Measurements from ENCODE around the gene CCR7. TPM values are rescaled to one million over a fixed set of nuclear protein-coding genes. Genes with fewer than 3 reads are reported as not detected.

The CCR7 gene, protein sequence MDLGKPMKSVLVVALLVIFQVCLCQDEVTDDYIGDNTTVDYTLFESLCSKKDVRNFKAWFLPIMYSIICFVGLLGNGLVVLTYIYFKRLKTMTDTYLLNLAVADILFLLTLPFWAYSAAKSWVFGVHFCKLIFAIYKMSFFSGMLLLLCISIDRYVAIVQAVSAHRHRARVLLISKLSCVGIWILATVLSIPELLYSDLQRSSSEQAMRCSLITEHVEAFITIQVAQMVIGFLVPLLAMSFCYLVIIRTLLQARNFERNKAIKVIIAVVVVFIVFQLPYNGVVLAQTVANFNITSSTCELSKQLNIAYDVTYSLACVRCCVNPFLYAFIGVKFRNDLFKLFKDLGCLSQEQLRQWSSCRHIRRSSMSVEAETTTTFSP
- total RNA-seq: 100 to 1,000 TPM; 287 to 301 TPM

DNA sequence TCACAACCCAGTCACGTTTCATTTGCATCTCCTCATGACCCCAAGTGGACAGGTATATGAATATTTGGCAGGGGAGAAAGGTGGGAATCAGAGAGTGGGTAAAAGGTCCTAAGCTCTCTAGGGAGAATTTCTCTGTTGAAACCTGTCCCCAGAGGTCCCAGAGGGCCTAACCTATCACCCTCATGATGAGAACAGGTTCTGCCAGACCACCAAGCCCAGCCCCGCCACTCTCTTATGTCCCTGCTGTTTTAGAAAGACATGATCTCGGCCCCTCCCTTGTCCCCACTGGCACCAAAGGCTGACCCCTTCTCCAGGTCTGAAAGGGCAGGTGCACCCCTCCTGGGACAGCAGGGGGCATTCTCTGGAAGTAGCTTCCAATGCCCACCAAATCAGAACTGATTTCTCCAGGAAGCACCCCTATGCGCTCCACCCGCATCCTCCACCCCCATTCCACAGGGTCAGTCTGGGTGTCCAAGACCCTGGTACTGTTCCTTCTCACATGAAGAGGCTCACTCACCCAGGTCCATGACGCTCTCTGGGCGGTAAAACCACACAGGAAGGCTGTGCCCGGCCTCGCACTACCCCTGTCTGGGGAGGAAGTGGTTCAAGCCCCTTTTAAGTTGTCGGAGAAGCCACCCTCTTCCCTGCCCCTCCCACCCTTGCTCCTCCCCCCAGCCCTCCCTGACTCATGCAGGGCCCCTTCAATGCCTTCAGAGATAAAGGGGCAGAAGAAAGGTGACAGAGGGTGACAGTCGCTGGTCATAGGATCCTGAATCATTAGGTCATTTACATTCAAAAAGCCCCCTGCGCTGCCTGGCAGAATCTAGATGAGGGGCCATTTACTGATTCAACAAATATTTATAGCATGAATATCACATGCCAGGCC, at the start of gene CCR7:
Gene CCR7, minus strand, starts transcription at position 590 of the 886 bp plus-strand sequence. Its CDS starts 63 bp downstream, at position 527.
- peak; percentile 82 to 90 for DNase-seq (ENCODE audit: low spot score in 2 of 2)
- Mint-ChIP-seq H3K36me3 (peaks cover 58 to 80% of the 10 kb centered on the region in 2 donors), H3K27ac (peak within 1 kb of the TSS; percentile 98 to 100), H3K9me3 (peaks cover 0 to 4% of the 10 kb centered on the region in 2 donors)
- ATAC-seq: peak; percentile 32 to 42

DNA sequence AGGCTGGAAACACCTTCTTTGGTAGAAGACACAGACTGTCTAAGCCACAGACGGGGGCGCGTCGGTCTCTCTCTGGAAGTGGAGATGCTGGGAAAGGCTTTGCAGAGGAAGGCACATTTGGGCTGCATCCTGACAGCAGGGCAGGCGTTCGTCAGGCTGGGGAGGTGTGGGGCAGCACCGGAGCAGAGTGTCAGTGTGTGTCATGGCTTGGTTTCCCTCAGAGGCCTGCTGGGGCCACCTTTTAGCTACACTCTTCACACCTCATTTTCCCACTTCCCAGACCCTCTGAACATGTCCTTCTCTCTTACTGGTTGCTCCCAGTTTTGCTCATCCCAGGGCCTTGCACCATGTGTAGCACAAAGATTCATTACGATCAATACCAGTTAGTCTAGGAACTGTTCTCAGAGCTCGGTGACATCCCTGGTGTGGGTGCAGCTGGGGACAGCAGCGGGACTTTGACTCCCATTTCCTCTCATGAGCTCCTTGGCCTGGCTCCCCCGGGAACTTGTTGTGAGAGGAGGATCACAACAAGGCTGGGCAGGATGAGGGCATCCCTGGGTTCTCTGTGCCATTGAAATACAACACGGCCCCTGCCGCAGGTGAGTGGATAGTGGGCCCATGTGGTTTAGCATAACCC, 49.3 kb upstream of the CCR7 start:
- Mint-ChIP-seq H3K27ac (peak overlapping the region; percentile 78 to 89), H3K36me3 (no peaks in the 10 kb centered on the region), H3K9me3 (no peaks in the 10 kb centered on the region)
- ATAC-seq (peak in 1 of 2 donors; percentile 63), DNase-seq (ENCODE audit: low spot score in 2 of 2) (no peak)

DNA sequence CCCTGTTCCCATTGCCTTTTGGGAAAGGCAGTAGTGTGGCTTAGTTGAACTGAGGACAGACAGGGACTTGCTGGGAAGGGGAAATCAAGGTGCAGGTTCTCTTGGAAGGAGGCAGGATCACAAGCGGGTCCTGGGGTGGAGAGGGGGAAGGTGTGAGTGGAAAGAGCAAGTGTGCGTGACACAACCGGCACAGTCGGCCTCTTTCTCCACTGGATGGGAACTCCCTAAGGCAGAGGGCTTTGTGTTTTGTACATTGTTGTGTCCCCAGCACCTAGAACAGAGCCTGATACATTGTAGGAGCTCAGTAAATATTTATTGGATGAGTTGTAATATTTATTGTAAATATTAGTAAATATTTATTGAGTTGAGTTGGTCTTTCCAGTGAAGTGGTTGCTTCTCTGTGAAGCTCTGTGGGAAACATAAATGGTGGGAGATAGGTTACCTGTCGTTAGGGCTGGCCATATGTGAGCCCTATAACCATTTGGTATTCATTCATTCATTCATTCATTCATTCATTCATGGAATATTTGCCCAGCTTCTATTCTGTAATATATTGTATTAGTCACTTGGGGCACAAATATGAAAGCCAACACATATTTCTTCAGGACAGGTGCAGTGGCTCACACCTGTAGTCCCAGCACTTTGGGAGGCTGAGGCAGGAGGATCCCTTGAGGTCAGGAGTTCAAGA, 48.3 kb upstream of the CCR7 start:
- no peaks in the 10 kb centered on the region for H3K9me3 Mint-ChIP-seq
- no peak for DNase-seq (ENCODE audit: low spot score in 2 of 2)
- peak overlapping the region; percentile 91 to 92 for H3K27ac Mint-ChIP-seq
- ATAC-seq: no peak
- H3K36me3 Mint-ChIP-seq: no peaks in the 10 kb centered on the region

DNA sequence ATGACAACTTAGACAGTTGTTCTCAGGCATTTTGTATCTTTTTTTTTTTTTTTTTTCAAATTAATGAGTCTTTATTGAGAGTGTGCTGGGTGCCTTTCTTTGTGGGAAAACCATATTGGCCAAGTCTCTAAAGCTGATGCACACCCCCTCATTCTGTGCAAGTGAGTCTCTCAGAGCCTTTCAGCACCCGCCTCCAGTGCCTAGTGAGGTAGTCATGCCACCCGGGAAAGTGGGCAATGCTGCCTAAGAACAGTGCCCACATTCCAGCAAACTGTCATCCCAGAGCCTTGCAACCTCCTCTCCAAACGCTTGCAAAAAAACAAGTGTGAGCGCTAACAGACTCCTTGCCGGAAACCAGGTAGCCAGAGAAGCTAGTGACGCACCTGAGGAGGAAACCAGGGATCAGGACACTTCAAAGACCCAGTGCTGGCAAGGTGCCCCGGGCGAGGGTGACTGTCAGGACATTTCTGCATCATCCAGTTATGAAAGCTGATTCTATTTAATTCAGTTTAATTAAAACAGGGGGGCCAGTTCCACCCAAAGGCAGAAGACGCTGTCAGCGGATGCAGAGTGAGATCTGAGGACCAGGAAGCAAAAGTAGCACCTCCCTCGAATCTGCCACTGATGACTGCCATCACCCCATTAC, 47.5 kb upstream of the CCR7 start:
- ATAC-seq (peak; percentile 6 to 28), DNase-seq (ENCODE audit: low spot score in 2 of 2) (peak in 1 of 2 donors; percentile 76)
- H3K36me3 Mint-ChIP-seq: no peaks in the 10 kb centered on the region

DNA sequence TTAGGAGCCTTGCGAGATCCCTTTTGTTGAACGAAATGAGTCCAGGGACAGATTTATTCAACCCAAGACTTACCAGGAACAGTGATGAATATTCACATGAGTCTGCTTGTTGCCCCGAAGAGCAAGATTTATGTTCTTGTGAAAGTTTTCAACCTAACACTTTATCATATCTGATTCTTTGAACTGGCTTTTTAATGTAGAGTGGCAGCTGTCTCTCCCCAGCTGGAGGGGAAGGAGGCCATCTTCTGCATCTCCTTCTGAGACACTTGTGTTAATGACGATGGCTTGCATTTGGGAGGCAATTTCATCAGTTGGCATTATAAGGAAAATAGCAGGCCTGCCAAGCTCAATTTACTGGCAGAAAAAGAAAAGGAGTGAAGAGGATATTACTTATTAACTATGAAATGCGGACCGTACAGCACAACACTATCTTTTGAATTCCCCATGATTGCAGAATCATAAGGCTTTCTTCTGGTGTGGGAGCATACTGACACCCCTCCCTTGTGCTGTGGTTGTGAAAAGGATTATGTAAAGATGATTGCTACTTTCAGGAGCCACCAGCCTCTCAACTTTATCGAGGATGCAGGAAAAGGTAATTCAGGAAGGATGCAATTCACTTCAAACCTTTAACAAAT, 46.7 kb upstream of the CCR7 start:
- ATAC-seq (no peak), DNase-seq (ENCODE audit: low spot score in 2 of 2) (no peak)
- Mint-ChIP-seq H3K36me3 (no peaks in the 10 kb centered on the region), H3K9me3 (no peaks in the 10 kb centered on the region), H3K27ac (peak overlapping the region; percentile 78 to 91)

More for the DNA sequence above, 47.5 kb upstream of the CCR7 start:
- H3K9me3 Mint-ChIP-seq: no peaks in the 10 kb centered on the region
- H3K27ac Mint-ChIP-seq: peak overlapping the region; percentile 91 to 92

DNA sequence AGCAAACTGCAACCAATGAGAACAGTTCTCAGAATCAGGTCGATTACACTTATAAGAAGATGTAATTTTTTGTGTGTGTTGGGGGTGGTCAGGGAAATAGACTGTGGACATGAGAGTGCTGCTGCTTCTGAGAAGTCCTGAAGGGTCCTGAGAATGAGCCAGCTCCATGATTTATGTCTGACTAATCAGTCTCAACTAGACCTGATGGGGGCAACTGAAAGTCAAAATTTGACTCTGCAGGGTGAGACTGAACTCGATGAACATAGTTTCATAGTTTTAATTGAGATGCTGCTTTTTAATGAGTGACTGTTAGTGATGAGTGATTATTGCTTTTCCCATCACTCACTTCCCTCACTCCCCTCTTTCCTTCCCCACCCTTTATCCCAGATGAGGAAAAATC, 45.1 kb upstream of the CCR7 start:
- no peak for DNase-seq (ENCODE audit: low spot score in 2 of 2)
- Mint-ChIP-seq H3K9me3 (no peaks in the 10 kb centered on the region), H3K27ac (peak overlapping the region; percentile 39 to 91), H3K36me3 (no peaks in the 10 kb centered on the region)
- peak; percentile 31 to 42 for ATAC-seq

DNA sequence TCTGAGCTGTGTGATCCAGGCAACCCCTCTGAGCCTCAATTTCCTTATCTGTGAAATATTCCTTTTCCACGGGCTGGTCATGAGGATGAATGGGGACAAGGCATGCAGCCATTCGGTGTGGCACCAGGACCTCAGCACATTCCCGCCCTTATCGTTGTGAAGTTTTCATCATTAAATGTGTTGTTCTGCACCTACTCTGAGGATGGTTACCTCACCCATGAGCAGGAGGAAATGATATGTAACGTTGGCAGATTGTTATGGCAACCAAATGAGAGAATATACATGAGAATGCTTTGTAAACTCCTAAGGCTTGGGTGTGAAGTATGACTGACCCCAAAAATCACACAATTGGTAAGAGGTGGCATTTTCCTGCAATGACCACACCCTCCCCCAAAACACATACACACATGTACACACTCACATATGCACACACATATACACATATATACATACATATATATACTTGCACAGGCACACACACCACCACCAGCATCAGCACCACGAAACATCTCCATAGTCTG, 42.8 kb upstream of the CCR7 start:
- ATAC-seq (peak; percentile 51 to 75), DNase-seq (ENCODE audit: low spot score in 2 of 2) (no peak)
- peak overlapping the region; percentile 91 to 94 for H3K27ac Mint-ChIP-seq
- H3K36me3 Mint-ChIP-seq: no peaks in the 10 kb centered on the region
- H3K9me3 Mint-ChIP-seq: no peaks in the 10 kb centered on the region

DNA sequence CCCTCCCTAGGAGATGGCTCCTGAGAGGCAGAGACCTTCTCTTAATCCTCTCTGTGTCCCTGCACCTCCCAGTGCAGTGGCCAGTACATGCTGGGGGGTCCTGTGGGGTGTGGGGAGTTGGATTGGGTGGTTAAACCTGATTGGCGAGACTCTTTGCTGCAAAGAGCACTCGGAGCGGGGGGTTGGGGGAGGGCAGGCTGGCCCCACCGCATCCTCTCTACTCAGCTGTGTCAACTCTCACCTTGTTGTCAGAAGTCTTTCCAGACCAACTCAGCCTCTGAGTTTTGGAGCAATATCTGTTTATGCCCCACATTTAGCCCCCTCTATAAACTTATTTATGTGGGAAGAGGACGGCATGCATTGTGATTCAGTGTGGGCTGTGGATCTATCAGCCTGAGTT, 42.4 kb upstream of the CCR7 start:
- H3K9me3 Mint-ChIP-seq: no peaks in the 10 kb centered on the region
- peak overlapping the region; percentile 91 to 94 for H3K27ac Mint-ChIP-seq
- ATAC-seq (peak; percentile 1 to 27), DNase-seq (ENCODE audit: low spot score in 2 of 2) (peak in 1 of 2 donors; percentile 60)
- no peaks in the 10 kb centered on the region for H3K36me3 Mint-ChIP-seq

DNA sequence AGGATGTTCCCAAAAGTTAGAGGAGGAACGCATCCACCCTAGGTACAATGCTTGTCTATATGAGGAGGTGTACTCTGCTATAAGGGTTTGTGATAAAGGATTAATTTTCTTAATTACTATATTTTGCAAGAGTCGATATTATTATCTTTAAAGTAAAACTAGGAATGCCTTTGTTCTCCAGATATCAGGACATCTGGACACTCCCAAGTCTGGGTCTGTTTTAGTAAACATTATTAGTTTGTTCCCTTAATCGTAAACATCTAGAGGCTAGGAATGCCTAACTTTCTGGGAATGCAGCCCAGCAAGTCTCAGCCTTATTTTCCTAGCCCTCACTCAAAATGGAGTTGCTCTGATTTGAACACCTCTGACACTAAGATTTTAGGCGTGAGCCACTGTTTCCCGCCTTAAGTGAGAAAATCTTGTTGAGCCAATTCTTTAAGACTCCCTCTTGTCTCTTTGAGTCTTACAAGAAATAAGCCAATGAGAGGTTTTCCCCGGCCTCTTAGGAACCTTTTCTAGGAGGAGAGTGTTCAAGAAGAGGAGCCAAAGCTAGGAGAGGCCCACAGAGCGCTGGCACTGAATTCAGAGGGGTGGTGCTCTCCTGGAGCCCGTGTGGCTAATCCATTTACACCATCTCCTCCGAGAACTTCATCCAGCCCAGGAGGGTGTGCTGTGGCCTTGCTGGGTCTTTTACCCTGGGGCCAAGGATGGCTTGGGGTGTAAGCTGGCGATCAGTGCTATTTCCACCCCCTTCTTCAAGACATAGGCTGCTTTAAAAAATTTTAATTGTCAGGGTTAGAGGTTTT, 41.5 kb upstream of the CCR7 start:
- no peak for DNase-seq (ENCODE audit: low spot score in 2 of 2)
- no peaks in the 10 kb centered on the region for H3K9me3 Mint-ChIP-seq
- peak overlapping the region; percentile 94 to 98 for H3K27ac Mint-ChIP-seq
- H3K36me3 Mint-ChIP-seq: no peaks in the 10 kb centered on the region
- no peak for ATAC-seq

DNA sequence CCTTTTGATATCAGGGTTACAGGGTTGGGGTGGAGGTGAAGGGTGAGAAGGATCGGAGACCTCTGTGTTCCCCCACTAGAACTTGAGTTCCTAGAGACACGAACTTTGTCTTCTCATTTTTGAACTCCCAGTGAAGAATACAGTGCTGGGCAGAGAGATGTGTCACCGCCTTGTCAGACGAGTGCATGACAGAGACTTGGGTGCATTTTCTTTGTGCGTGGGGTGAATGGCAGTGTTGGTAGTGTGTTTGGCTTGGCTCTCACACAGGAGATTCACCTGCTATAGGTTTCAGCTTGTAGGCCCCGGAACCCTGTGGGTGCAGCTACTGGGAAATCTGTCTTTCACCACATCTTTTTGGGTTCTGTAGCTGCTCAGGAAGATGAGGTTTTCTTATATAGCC, 40.0 kb upstream of the CCR7 start:
- ATAC-seq: peak; percentile 64
- peak; percentile 64 to 77 for DNase-seq (ENCODE audit: low spot score in 2 of 2)
- Mint-ChIP-seq H3K9me3 (no peaks in the 10 kb centered on the region), H3K36me3 (peaks cover 0 to 6% of the 10 kb centered on the region in 2 donors), H3K27ac (peak overlapping the region; percentile 95 to 98)

DNA sequence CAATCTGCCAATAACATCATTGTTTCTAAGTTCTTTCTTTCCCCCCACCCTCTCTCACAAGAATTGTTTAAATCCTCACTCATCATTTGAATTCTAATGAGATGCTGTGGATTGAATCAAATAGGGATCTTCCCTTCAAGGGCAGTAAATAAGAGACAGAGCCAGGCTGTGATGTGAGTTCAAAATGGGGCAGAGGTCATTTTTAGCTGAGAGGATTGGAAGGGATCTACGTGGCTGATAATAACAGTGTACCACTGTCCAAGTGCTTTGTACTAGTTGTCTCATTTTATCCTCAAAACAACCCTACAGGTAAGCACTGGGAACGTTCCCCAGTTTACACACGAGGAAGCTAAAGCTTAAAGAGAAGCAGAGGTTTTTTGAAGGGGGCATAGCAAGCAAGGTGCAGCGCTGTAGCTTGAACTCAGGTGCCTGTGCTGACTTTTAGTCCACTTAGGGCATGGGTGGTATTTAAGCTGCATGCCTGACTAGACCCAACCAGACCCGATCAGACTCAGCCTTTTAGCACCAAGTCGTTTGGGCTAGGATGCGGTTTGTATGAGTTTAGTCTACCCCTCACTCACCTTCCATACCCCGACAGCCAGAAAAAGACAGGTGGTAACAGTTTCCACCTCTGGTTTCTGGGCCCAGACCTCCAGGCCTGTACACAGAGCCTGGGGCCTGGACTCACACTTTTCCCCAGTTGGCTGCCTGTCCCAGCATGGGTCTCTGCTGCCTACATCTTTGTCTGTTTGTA, 39.2 kb upstream of the CCR7 start:
- ATAC-seq: no peak
- Mint-ChIP-seq H3K27ac (peak overlapping the region; percentile 95 to 98), H3K9me3 (no peaks in the 10 kb centered on the region), H3K36me3 (peaks cover 0 to 6% of the 10 kb centered on the region in 2 donors)
- no peak for DNase-seq (ENCODE audit: low spot score in 2 of 2)

DNA sequence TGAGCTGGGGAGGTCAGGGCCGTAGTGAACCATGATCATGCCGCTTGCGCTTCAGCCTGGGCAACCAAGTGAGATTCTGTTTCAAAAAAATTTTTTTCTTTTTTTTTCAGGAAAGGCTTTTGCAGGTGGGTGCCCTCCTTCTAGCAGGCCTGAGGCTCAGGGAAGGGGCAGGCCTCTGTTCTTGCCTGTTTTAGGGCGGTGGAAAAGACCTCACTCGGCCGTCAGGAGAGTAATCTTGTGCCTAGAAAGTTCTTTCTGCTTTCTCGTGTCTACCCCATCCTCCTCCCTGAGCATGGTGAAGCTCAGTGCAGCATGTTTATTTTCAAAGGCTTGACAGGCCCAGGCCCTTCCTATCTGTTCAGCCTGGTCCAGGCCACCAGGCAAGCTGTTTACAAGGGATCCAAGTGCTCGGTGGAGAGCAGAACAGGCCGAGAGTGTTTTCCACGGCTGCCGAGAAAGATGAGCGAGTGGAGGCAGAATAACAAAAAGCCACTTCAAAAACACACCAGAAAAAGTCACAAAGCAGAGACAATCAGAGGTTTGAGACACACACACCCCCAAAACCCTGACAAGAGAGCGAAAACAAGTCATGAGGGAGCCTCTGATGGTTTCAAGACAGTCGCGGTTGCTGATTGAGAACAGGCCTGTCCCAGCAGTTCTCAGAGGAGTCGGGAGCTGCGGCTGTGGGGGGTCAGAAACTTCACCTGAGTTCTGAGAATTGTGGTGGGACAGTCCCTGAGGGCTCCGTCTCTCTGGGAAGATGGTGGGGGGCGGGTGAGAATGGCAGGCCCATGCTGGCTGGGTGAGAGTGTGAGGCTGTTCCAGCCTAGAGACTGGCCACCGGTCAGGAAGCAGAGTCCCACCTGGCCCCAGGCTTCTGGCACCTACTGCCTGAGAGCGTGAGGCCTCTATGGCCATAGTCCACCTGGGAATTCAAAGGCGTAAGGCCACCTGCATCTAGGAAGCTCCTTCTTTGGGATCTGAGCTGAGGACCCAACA, 37.5 kb upstream of the CCR7 start:
- ATAC-seq (peak; percentile 59 to 66), DNase-seq (ENCODE audit: low spot score in 2 of 2) (peak; percentile 76 to 91)
- H3K27ac Mint-ChIP-seq: peak overlapping the region; percentile 97 to 98
- no peaks in the 10 kb centered on the region for H3K9me3 Mint-ChIP-seq
- peaks cover 0 to 6% of the 10 kb centered on the region in 2 donors for H3K36me3 Mint-ChIP-seq

DNA sequence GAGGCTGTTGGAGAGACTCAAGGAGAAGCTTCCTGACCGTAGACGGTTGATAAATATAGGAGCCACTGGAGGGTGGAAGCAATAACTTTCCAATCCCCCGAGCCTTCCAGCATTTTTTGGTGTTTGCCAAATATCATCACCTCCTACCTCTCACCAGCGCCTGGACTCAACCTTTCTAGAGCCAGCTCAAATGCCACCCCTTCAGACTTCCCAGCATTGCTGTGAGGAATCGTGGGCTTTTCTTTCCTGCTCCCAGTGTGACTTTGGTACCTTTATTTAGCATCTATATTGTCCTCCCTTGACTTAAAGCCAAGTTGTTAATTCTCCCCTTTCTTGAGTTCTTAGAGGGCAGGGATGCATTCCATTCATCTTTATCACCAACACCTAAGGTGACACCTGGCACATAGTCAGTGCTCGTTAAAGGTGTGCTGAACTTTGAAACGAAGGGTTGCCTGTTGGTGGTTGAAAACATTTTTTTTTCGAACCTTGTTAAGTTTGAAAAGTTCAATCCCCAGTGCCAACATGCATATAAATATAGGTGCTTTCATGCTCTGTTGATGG, 35.3 kb upstream of the CCR7 start:
- peak overlapping the region in 1 of 2 donors; percentile 98 for H3K27ac Mint-ChIP-seq
- peaks cover 16 to 23% of the 10 kb centered on the region in 2 donors for H3K36me3 Mint-ChIP-seq
- no peak for DNase-seq (ENCODE audit: low spot score in 2 of 2)
- H3K9me3 Mint-ChIP-seq: peaks cover 10% of the 10 kb centered on the region in 2 donors
- ATAC-seq: no peak
